OCI-M2 (cell line): ENCODE measurements around the gene COPZ1.
A peak's percentile ranks its signal among the peaks of the same experiment; 100 is the strongest.

Experiments used
- DNase-seq: peaks from one replicate; lab custom pipeline; 2025; ENCODE audit not compliant: unreplicated experiment; lab: John Stamatoyannopoulos, UW

The COPZ1 gene

GRCh38 chr12:54358191-54358944 is 33.4 kb downstream of the COPZ1 start:
- DNase-seq, result no peak

- DNase-seq, result peak; percentile 78
Measured at GRCh38 chr12:54358945-54359761, 34.2 kb downstream of the COPZ1 start.

GRCh38 chr12:54359762-54360351 is 34.9 kb downstream of the COPZ1 start:
- DNase-seq, result no peak

DNA sequence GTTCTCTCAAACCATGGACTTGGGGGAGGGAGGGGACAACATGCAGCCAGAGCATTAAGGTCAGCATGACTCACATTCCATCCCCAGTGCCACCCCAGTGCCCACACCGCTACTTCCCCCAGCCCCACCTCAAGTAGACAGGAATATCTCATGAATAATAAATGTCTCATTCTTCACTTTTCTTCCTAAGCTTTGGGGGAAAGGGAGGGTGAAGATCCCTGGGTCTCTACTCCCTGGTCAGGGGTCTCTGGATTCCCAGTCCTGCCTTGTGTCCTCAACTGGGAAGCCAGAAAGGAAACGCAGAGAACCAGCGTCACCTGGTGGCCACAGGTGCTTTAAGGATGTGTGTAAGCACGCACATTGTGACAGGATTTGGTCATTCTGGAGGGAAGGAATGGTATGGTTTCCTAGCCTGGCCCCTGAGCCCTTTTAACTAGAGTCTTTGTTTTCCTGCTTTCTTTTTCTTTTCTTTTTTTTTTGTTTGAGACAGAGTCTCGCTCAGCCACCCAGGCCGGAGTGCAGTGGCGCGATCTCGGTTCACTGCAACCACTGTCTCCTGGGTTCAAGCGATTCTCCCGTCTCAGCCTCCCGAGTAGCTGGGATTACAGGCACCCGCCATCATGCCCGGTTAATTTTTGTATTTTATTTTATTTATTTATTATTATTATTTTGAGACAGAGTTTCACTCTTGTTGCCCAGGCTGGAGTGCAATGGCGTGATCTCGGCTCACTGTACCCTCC is 36.0 kb downstream of the COPZ1 start:
- peak; percentile 31 for DNase-seq

DNA sequence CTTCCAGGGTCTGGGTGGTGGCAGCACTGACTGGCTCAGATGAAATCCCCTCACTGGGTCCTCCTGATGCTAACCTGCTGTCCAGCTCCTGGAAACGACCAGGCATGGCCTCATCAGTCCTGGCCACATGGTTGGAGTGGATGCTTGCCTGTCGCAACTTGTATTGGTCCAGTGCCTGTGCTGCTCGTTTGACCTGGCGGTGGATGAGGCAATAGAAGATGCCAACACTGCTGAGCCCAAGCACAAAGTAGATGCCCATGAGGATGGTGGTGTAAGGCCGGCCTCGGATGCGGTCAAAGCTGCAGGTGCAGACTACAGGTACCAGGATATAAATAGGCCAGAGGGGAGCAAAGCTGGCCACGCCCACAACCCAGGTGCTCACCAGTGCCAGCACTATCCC is 38.1 kb downstream of the COPZ1 start:
- no peak for DNase-seq

DNA sequence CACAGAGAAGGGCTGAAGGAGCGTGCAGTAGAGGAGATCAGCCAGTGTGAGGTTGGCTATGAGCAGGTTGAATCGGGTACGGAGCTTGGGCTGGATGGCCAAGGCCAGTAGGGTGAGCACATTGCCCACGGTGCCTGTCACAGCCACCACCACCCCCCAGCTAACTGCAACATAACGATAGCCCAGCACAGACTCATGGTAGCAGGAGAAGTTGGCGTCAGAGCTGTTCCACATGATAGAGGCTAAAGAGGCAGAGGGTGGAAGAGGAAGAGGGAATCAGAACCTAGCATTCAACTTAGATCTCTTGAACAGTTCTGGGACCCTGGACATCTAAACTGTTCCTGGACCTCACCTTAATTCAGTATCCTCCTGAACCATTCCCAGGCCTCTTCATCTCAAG is 38.7 kb downstream of the COPZ1 start:
- no peak for DNase-seq

- DNase-seq, result no peak
Measured at GRCh38 chr12:54364413-54364812, 39.5 kb downstream of the COPZ1 start, which contains the start of gene GPR84. Gene GPR84, minus strand, starts transcription at chr12:54364486. Its CDS starts 635 bp downstream, at chr12:54363851.

DNA sequence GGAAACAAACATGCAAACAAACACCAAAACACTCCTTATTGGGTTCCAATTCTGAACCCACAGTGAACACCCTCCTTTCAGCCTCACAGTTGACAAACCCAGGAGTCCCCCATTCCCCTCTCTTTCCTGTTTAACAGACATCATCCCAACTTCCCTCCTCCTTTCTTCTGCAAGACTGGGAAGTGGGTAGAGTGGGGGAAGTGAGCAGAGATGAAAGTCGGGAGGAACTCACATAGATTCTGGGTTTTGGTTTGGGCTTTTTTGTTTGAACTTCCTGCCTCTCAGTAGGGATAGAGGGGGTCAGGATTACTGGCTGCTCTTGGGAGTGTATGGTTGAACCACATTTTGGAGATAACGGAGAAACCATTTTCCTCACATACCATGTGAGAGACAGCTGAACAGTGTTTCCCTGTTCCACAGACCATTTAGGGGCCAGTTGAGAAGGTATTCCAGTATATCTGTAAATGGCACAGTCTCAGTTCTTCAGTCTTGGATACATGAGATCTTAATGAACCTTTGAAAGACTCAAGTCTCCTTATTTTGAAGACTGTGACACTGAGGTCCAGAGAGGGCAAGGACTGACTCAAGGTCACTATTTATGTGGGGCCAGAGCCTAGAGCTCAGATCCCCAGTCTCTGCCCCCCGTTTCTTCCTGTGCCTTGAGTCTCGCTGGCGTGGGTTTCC is 43.2 kb downstream of the COPZ1 start:
- no peak for DNase-seq

DNA sequence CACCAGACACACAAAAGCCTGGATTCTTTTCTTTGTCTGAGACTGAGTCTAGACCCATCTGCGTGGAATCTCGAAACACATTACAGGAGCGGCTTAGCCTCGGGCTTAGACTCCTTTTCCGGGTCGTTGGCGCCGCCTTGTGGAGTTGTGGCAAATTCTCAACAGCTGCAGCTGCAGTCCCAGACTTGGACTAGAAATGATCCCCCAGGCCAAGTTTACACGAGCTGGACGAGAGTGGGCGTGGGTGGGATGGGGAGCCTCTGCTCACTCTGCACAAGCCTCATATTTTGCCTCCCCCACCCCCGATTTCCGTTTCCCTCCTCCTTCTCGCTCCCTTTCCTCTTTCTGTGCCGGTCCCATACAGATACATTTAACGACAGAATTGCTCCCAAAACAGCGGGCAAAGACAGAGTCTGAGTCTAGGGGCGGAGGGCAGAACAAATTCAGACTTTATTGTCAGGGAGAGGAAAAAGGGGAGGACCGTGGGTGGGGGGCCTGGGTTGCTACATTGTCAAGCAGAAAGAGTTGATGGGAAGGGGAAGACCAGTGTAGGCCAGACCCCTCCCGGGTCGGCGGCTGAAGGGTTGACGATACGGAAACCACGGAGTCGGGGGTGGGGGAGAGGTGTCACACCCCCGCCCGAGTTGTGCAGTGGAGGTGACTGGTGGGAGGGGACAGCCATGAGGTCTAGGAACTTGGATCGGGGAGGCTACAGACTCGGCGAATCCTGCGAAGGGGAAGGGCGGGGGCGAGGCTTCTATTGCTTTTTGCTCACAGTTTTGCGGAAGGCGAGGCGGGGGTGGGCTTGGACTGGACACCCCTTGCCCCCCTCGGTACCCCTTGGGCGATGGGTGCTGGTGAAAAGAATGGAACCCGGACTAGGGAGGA is 44.0 kb downstream of the COPZ1 start:
- DNase-seq, result peak; percentile 69

DNA sequence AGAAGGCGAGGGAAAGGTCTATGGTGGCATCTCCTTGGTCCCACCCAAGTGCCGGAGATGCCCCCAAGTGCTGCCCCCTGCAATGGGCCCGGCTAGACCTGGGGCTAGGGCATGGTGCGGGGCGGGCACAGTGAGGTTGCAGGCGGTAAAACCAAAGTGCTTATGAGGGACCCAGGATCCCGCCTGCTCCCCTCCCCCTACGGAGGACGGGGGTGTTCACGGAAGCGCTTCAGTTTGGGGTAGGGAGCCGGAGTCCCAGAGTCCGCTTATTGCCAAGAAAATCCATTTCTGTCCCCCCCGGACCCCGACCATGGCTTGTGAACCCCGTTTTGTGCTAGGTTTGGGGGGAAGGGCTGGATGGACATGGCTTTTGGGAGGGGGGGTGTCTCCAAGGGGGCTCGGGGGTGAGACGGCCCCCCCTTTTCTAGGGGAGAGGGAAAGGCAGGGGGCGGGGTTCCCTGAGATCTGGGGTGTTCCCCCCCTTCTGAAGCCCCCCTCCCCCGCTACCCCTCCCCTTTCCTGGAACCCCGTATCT is 44.7 kb downstream of the COPZ1 start:
- DNase-seq, result no peak

DNA sequence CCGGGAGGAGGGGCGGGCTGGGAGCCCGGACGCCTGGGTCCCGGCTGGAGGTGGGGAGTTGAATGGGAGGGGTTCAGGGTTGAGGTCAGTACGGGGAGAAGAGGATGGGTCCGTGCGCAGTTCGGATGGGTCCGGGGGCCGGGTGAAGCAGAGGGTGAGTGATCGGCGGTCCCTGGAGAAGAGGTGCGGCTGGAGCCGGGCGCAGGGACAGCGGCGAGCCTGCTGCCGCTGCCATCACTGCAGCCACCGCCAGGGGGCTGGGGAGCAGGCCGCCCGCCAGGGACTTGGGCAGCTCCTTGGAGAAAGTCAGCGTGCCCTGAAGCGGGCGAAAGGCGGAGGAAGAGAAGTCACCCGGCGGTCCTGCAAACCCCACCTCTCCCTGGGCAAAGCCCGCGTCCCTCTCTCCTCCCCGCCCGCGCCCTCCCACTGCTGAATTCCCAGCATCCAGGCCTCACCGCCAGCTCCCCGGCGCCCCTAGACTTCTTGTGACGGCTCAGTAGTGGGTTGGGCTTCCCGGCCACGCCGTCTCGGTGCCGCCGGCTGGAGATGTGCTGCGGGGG is 45.3 kb downstream of the COPZ1 start:
- DNase-seq, result no peak

DNA sequence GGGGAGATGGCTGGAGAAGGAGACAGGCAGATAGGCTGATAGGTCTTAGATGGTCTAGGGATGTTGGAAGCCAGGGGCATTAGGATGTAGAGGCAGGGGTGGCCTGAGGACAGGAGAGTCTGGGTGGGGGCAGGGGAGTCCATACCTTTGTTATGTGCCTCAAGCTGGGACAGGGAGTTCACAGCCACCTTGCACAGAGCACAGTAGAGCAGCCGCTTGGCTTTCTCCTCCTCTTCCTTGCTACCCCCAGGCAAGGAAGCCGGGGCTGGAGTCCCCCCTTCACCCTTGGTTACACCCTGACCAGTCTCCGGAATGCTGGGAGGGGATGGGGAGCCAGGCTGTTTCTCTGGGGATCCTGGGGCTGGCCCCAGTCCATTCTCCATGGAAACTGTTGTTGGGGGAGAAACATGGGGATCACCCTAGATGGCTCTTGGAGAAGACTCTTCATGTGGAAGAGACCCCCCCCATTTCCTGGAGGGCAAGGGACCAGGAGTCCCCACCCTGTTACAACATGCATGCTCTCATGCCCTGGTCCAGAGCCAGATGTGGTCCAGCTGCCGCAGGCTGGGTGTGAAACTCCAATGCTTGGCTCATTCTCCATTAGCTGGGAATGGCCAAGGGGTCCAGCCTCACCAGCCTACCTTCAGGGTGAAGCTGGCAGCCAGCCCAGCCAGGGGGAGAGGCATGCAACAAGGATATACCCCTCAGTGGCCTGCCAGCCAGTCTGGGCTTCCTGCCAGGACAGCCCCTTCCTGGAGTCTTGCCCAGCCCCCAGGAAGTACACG is 46.6 kb downstream of the COPZ1 start:
- DNase-seq, result no peak

- DNase-seq, result no peak
Measured at GRCh38 chr12:54372113-54372806, 47.3 kb downstream of the COPZ1 start.

DNA sequence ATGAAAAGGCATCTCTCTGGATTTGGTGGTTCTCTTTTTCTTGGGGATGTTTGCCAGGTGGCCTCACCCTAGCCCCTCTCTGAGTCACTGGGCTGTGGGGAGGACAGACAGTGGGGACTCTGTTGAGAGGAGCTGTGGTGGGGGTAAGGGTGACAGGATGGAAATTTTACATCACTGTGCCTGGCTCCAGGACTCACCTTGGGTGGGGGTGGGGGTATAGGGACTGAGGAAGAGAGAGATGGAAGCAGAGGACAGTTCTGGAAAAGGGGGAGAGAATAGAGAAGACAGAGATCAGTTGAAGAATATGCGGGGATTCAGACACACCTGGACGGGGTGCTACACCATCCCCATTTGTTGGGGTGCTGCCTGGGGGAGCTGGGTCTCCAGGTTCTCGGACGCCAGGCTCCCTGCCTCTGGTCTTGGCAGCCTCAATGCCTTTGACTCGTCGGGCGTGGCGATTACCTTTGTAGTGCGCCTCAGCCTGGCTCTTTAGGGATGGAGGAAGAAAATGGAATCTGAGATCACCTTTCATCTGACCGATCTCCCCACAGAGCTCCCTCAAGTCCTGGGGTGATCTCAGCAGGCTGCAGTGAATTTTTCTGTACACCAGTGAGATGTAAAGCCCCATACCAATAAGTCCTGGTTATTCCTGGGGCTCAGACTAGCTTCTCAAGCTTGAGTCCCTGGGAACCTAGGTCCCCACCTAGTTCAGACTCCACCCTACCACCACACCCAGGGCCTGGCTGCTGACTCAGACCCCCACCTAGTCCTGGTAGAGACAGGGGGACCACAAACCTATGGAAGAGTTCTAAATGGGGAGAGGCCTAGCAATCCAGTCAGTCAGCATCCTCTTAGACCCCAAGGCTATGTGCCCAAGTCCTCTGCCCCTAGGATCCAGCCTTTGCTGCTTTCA is 49.0 kb downstream of the COPZ1 start:
- no peak for DNase-seq

- no peak for DNase-seq
Measured at GRCh38 chr12:54374562-54375258, 49.8 kb downstream of the COPZ1 start.

GRCh38 chr12:54375259-54375579 is 50.3 kb downstream of the COPZ1 start:
- DNase-seq, result no peak
